A673 (cell line): ENCODE data around the gene STK38L. TPM values are rescaled to one million over a fixed set of nuclear protein-coding genes. Genes with fewer than 3 reads are reported as not detected.

Experiments used
- BruUV-seq: library from RNA; stranded (reverse); fragments of 400-500 nt; replicated peaks from 2 replicates; lab custom pipeline; 2021; lab: Mats Ljungman, UMichigan
- CTCF ChIA-PET: fragments of 300-600 bp; sonication (Branson Sonifier 250); formaldehyde crosslinking; loops from one replicate; lab custom pipeline; 2022; ENCODE audit warnings: antibody characterized with exemption; lab: Charles Lee
- POLR2A ChIA-PET: fragments of 300-600 bp; sonication (Branson Sonifier 250); formaldehyde crosslinking; loops from one replicate; lab custom pipeline; 2022; ENCODE audit warnings: antibody characterized with exemption; ENCODE audit not compliant: low non-redundant PET; lab: Charles Lee
- DNase-seq: peaks from one replicate; pipeline ENCODE4 v3.0.0-alpha.2; 2015; ENCODE audit warnings: low spot score
- H3K27ac ChIP-seq: fragments of 200-600 bp; sonication (generic); 2 replicates; pipeline ENCODE4 v1.5.1; 2016; ENCODE audit warnings: mixed run types, low read depth, mild to moderate bottlenecking, mixed read lengths, antibody characterized with exemption, low read length; ENCODE audit not compliant: poor library complexity, severe bottlenecking
- H3K27me3 ChIP-seq: fragments of 200-600 bp; sonication (generic); replicated peaks from 2 replicates; pipeline ENCODE4 v1.6.1; 2017; ENCODE audit warnings: mixed run types, low read depth, mild to moderate bottlenecking, mixed read lengths, antibody characterized with exemption, low read length; ENCODE audit not compliant: insufficient read depth, poor library complexity
- H3K36me3 ChIP-seq: fragments of 200-600 bp; sonication (generic); 2 replicates; pipeline ENCODE4 v1.6.1; 2016; ENCODE audit warnings: mixed run types, mild to moderate bottlenecking, mixed read lengths, antibody characterized with exemption, low read length; ENCODE audit not compliant: insufficient read depth, poor library complexity, severe bottlenecking
- H3K4me1 ChIP-seq: fragments of 200-600 bp; sonication (generic); 2 replicates; pipeline ENCODE4 v1.6.1; 2017; ENCODE audit warnings: mixed run types, mild to moderate bottlenecking, mixed read lengths, antibody characterized with exemption, low read length; ENCODE audit not compliant: insufficient read depth, poor library complexity, severe bottlenecking
- H3K4me3 ChIP-seq: fragments of 200-600 bp; sonication (generic); 2 replicates; pipeline ENCODE4 v1.5.1; 2016; ENCODE audit warnings: low read depth, mixed run types, mild to moderate bottlenecking, mixed read lengths, low read length; ENCODE audit not compliant: poor library complexity, severe bottlenecking
- H3K9me3 ChIP-seq: fragments of 200-600 bp; sonication (generic); 2 replicates; pipeline ENCODE4 v1.6.1; 2016; ENCODE audit warnings: mixed run types, low read depth, mild to moderate bottlenecking, mixed read lengths, antibody characterized with exemption, low read length; ENCODE audit not compliant: poor library complexity, severe bottlenecking
- EZH2 ChIP-seq: fragments of 200-600 bp; sonication (generic); IDR thresholded peaks from 2 replicates; pipeline ENCODE4 v1.6.1; 2017; ENCODE audit warnings: borderline replicate concordance, low read depth, mild to moderate bottlenecking, mixed read lengths, antibody characterized with exemption, low read length; ENCODE audit not compliant: poor library complexity, severe bottlenecking
- intact Hi-C: fragments of 100-400 bp; cut with micrococcal nuclease; formaldehyde crosslinking; loops from one replicate; pipeline ENCODE4 v1.10.0; 2022; ENCODE audit not compliant: unreplicated experiment
- total RNA-seq: library from RNA; stranded (reverse); gene quantifications from 2 replicates; pipeline ENCODE4 v1.2.3, GENCODE V29; 2021
- TF ChIP-seq, protein P1 (sequence below): fragments of 300-800, 200-600 bp; sonication (generic); conservative IDR thresholded peaks from 2 replicates; pipeline ENCODE4 v1.5.1; 2017; ENCODE audit warnings: low read depth, mild to moderate bottlenecking, antibody characterized with exemption, low read length, moderate library complexity, mixed read lengths

STK38L gene
- total RNA-seq, 1 experiment from 2014 or later = 21.0 TPM

- Histone ChIP-seq H3K4me3 (no peak overlapping the region), H3K4me1 (no peaks in the 10 kb centered on the region), H3K36me3 (no peaks in the 10 kb centered on the region), H3K27ac (no peak overlapping the region), H3K27me3 (no peaks in the 10 kb centered on the region), H3K9me3 (no peaks in the 10 kb centered on the region)
- TF ChIP-seq, protein P1, sequence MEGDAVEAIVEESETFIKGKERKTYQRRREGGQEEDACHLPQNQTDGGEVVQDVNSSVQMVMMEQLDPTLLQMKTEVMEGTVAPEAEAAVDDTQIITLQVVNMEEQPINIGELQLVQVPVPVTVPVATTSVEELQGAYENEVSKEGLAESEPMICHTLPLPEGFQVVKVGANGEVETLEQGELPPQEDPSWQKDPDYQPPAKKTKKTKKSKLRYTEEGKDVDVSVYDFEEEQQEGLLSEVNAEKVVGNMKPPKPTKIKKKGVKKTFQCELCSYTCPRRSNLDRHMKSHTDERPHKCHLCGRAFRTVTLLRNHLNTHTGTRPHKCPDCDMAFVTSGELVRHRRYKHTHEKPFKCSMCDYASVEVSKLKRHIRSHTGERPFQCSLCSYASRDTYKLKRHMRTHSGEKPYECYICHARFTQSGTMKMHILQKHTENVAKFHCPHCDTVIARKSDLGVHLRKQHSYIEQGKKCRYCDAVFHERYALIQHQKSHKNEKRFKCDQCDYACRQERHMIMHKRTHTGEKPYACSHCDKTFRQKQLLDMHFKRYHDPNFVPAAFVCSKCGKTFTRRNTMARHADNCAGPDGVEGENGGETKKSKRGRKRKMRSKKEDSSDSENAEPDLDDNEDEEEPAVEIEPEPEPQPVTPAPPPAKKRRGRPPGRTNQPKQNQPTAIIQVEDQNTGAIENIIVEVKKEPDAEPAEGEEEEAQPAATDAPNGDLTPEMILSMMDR = no peak
- TF ChIP-seq EZH2 = no peak
- intact Hi-C loops = no loop called here
- peak; percentile 6 for DNase-seq
- ChIA-PET CTCF (no interaction called here), POLR2A (no interaction called here)
- BruUV-seq = no TSS peak
These were observed 41.3 kb downstream of the STK38L start for GRCh38 chr12:27285403-27285802.

DNA sequence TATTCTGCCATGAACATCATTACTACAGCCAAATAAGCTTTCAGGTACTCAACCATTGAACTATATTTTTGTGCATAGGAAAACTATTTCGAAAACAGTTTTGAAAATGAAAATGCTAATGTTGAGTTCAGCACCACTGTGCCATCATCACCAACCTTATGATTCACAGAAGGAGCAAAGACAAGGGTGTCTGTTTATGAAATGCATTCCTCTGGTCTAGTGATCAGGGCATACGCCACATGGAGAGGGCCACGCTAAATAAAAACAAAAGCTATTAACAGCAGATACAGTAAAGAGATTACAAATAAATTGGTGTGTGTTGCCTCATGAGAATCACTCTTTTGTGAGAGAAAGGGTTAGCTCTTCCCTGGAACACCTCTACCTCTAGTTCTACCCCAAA lies 45.3 kb downstream of the STK38L start:
- POLR2A ChIA-PET = no interaction called here
- no peak for DNase-seq

GRCh38 chr12:27290501-27291168 lies 46.5 kb downstream of the STK38L start:
- TF ChIP-seq, protein P1 = no peak
- no peak for TF ChIP-seq EZH2
- ChIA-PET POLR2A (no interaction called here), CTCF (interaction anchor here (0.7 kb wide), 1 partner anchor 770 kb away, joined by 3 read pairs; no protein-coding TSS in a partner anchor)
- Histone ChIP-seq H3K27me3 (no peaks in the 10 kb centered on the region), H3K36me3 (no peaks in the 10 kb centered on the region), H3K27ac (no peak overlapping the region), H3K9me3 (no peaks in the 10 kb centered on the region), H3K4me1 (no peaks in the 10 kb centered on the region), H3K4me3 (no peak overlapping the region)
- intact Hi-C loops = no loop called here
- no peak for DNase-seq
- no TSS peak for BruUV-seq

More for the DNA sequence above, 45.3 kb downstream of the STK38L start:
- no peaks in the 10 kb centered on the region for H3K4me1 ChIP-seq
- intact Hi-C loops = no loop called here
- no peaks in the 10 kb centered on the region for H3K36me3 ChIP-seq
- no TSS peak for BruUV-seq
- CTCF ChIA-PET = interaction anchor here (1.1 kb wide), 1 partner anchor 274 kb away, joined by 5 read pairs; no protein-coding TSS in a partner anchor
- TF ChIP-seq, protein P1 = no peak
- TF ChIP-seq EZH2 = no peak
- H3K27ac ChIP-seq = no peak overlapping the region
- no peak overlapping the region for H3K4me3 ChIP-seq
- no peaks in the 10 kb centered on the region for H3K27me3 ChIP-seq
- no peaks in the 10 kb centered on the region for H3K9me3 ChIP-seq
